Coronary artery (tissue), 2 donors: Measurements from ENCODE around the gene ZNF367.

Experiments
- DNase-seq: peaks from one replicate; pipeline ENCODE4 v3.0.0-alpha.2; 2017; ENCODE audit warnings: low spot score
- H3K27ac ChIP-seq, 2 donors: fragments of 200-600 bp; sonication (generic); one replicate each; pipeline ENCODE4 v1.5.1; 2016 to 2019
- H3K4me3 ChIP-seq: fragments of 200-600 bp; sonication (generic); 2 replicates; pipeline ENCODE4 v1.5.1; 2016; ENCODE audit warnings: mild to moderate bottlenecking, moderate library complexity
- CTCF ChIP-seq: fragments of 200-600 bp; sonication (generic); IDR thresholded peaks from one replicate; pipeline ENCODE4 v1.5.1; 2019; ENCODE audit warnings: antibody characterized with exemption

The ZNF367 gene

GRCh38 chr9:96413302-96414221 lies 4.6 kb downstream of the ZNF367 start:
- no peak for TF ChIP-seq CTCF

GRCh38 chr9:96412174-96412913 lies 5.8 kb downstream of the ZNF367 start:
- no peak overlapping the region for H3K4me3 ChIP-seq
- no peak for DNase-seq
- TF ChIP-seq CTCF: no peak
- no peak overlapping the region for H3K27ac ChIP-seq

More at GRCh38 chr9:96413302-96414221, 4.6 kb downstream of the ZNF367 start:
- Histone ChIP-seq H3K4me3 (no peak overlapping the region), H3K27ac (peak overlapping the region in 1 of 2 donors; percentile 16)
- DNase-seq: no peak

GRCh38 chr9:96411129-96411838 lies 6.9 kb downstream of the ZNF367 start:
- DNase-seq: no peak
- Histone ChIP-seq H3K27ac (no peak overlapping the region), H3K4me3 (no peak overlapping the region)
- no peak for TF ChIP-seq CTCF

- no peak for TF ChIP-seq CTCF
- Histone ChIP-seq H3K4me3 (no peak overlapping the region), H3K27ac (no peak overlapping the region)
- DNase-seq: no peak
Observed at GRCh38 chr9:96408409-96409280, 9.5 kb downstream of the ZNF367 start.

GRCh38 chr9:96400132-96400910 lies 17.8 kb downstream of the ZNF367 start:
- no peak for DNase-seq
- TF ChIP-seq CTCF: no peak
- Histone ChIP-seq H3K4me3 (no peak overlapping the region), H3K27ac (no peak overlapping the region)

GRCh38 chr9:96399325-96399633 lies 18.9 kb downstream of the ZNF367 start:
- no peak overlapping the region for H3K4me3 ChIP-seq
- TF ChIP-seq CTCF: no peak
- H3K27ac ChIP-seq: no peak overlapping the region
- DNase-seq: no peak
